Hepatocyte (in vitro differentiated cells): ENCODE measurements around the gene C11orf54.

Source experiments
- CTCF ChIP-seq: fragments of 200-600 bp; sonication (generic); IDR thresholded peaks from 2 replicates; pipeline ENCODE4 v1.5.1; 2016; ENCODE audit warnings: antibody characterized with exemption, mild to moderate bottlenecking; ENCODE audit not compliant: poor library complexity
- EZH2 ChIP-seq: fragments of 200-600 bp; sonication (generic); IDR thresholded peaks from 2 replicates; pipeline ENCODE4 v1.6.1; 2016; ENCODE audit warnings: antibody characterized with exemption, mild to moderate bottlenecking, borderline replicate concordance
- EZH2phosphoT487 ChIP-seq: fragments of 200-600 bp; sonication (generic); IDR thresholded peaks from one replicate; pipeline ENCODE4 v1.6.1; 2018; ENCODE audit warnings: antibody characterized with exemption, mild to moderate bottlenecking, low read depth, moderate library complexity; ENCODE audit not compliant: unreplicated experiment, severe bottlenecking

- TF ChIP-seq CTCF (no peak), EZH2 (no peak), EZH2phosphoT487 (no peak)
Measured at GRCh38 chr11:93791493-93791892, 50.0 kb downstream of the C11orf54 start.
